HG02840 (cell line): ENCODE measurements around the gene CAMK2D.
A peak's percentile ranks its signal among the peaks of the same experiment; 100 is the strongest.

Experiments
- ATAC-seq: cut with Tn5 transposase; IDR thresholded peaks from one replicate; pipeline ENCODE4 v1.9.1; 2021; ENCODE audit warnings: mild to moderate bottlenecking, moderate library complexity, moderate number of reproducible peaks; ENCODE audit not compliant: unreplicated experiment, low FRiP score

Gene CAMK2D

GRCh38 chr4:113579360-113579759 is 182.2 kb downstream of the CAMK2D start:
- ATAC-seq, result no peak

- ATAC-seq, result no peak
Measured at GRCh38 chr4:113576947-113577678, 184.4 kb downstream of the CAMK2D start.

- ATAC-seq, result no peak
Measured at GRCh38 chr4:113575401-113575800, 186.1 kb downstream of the CAMK2D start.

GRCh38 chr4:113574636-113575103 is 186.9 kb downstream of the CAMK2D start:
- no peak for ATAC-seq

GRCh38 chr4:113572620-113573019 is 188.9 kb downstream of the CAMK2D start:
- ATAC-seq, result no peak

- no peak for ATAC-seq
Measured at GRCh38 chr4:113566015-113566795, 195.3 kb downstream of the CAMK2D start.

- ATAC-seq, result no peak
Measured at GRCh38 chr4:113565702-113566012, 195.9 kb downstream of the CAMK2D start.

- peak; percentile 23 for ATAC-seq
Measured at GRCh38 chr4:113564493-113564892, 197.0 kb downstream of the CAMK2D start.

GRCh38 chr4:113563691-113564378 is 197.7 kb downstream of the CAMK2D start:
- no peak for ATAC-seq

- no peak for ATAC-seq
Measured at GRCh38 chr4:113561758-113562157, 199.8 kb downstream of the CAMK2D start.

- no peak for ATAC-seq
Measured at GRCh38 chr4:113561092-113561491, 200.4 kb downstream of the CAMK2D start.

- ATAC-seq, result no peak
Measured at GRCh38 chr4:113560579-113560978, 201.0 kb downstream of the CAMK2D start.

GRCh38 chr4:113559947-113560346 is 201.6 kb downstream of the CAMK2D start:
- ATAC-seq, result no peak

GRCh38 chr4:113556382-113557134 is 205.0 kb downstream of the CAMK2D start:
- no peak for ATAC-seq

GRCh38 chr4:113555868-113556267 is 205.7 kb downstream of the CAMK2D start:
- ATAC-seq, result no peak

GRCh38 chr4:113553082-113553481 is 208.5 kb downstream of the CAMK2D start:
- no peak for ATAC-seq

- ATAC-seq, result no peak
Measured at GRCh38 chr4:113550510-113550909, 211.0 kb downstream of the CAMK2D start.

GRCh38 chr4:113548303-113548702 is 213.2 kb downstream of the CAMK2D start:
- ATAC-seq, result no peak

GRCh38 chr4:113547487-113548042 is 214.0 kb downstream of the CAMK2D start:
- peak; percentile 97 for ATAC-seq

- no peak for ATAC-seq
Measured at GRCh38 chr4:113541933-113542332, 219.6 kb downstream of the CAMK2D start.
